Fibroblast of the aortic adventitia (primary cell): Measurements from ENCODE around the gene SMIM45.

Experiments
- DNase-seq: peaks from one replicate; pipeline ENCODE4 v3.0.0-alpha.2; 2010; ENCODE audit warnings: low read depth
- H3K4me3 ChIP-seq: 2 replicates; pipeline ENCODE4 v1.5.1; 2011; ENCODE audit warnings: low read depth, mild to moderate bottlenecking, control low read depth, low read length, moderate library complexity
- TF ChIP-seq, protein P1 (sequence below): IDR thresholded peaks from 2 replicates; pipeline ENCODE4 v1.5.1; 2011; ENCODE audit warnings: mild to moderate bottlenecking, low read length, control low read depth, inconsistent platforms; ENCODE audit not compliant: insufficient read depth

The SMIM45 gene

GRCh38 chr22:41951898-41952474 lies at the start of gene SMIM45:
TSS of gene SMIM45 (plus strand) at chr22:41952150.
- TF ChIP-seq, protein P1, sequence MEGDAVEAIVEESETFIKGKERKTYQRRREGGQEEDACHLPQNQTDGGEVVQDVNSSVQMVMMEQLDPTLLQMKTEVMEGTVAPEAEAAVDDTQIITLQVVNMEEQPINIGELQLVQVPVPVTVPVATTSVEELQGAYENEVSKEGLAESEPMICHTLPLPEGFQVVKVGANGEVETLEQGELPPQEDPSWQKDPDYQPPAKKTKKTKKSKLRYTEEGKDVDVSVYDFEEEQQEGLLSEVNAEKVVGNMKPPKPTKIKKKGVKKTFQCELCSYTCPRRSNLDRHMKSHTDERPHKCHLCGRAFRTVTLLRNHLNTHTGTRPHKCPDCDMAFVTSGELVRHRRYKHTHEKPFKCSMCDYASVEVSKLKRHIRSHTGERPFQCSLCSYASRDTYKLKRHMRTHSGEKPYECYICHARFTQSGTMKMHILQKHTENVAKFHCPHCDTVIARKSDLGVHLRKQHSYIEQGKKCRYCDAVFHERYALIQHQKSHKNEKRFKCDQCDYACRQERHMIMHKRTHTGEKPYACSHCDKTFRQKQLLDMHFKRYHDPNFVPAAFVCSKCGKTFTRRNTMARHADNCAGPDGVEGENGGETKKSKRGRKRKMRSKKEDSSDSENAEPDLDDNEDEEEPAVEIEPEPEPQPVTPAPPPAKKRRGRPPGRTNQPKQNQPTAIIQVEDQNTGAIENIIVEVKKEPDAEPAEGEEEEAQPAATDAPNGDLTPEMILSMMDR: no peak
- no peak for DNase-seq
- no peak within 1 kb of the TSS for H3K4me3 ChIP-seq

DNA sequence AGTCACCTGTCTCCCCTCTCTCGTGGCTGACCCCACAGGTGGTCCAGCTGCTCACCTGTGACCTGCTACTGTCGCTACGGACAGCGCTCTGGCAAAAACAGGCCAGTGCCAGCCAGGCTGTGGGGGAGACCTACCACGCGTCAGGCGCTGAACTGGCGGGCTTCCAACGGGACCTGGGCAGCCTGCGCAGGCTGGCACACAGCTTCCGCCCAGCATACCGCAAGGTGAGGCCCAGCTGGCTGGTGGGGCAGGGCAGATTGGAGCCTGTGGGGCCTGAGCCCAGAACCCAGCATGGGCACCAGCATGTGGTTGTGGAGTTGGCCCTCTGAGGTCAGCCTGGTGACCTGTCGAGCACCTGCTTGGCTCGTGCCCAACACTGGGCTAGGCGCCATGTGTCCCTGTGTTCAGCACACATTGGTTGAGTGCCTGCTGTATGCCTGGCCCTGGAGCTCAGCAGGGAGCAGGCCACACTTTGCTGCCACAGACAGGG lies 49.0 kb upstream of the SMIM45 start:
- H3K4me3 ChIP-seq: no peak overlapping the region
- DNase-seq: no peak
- TF ChIP-seq, protein P1: no peak

DNA sequence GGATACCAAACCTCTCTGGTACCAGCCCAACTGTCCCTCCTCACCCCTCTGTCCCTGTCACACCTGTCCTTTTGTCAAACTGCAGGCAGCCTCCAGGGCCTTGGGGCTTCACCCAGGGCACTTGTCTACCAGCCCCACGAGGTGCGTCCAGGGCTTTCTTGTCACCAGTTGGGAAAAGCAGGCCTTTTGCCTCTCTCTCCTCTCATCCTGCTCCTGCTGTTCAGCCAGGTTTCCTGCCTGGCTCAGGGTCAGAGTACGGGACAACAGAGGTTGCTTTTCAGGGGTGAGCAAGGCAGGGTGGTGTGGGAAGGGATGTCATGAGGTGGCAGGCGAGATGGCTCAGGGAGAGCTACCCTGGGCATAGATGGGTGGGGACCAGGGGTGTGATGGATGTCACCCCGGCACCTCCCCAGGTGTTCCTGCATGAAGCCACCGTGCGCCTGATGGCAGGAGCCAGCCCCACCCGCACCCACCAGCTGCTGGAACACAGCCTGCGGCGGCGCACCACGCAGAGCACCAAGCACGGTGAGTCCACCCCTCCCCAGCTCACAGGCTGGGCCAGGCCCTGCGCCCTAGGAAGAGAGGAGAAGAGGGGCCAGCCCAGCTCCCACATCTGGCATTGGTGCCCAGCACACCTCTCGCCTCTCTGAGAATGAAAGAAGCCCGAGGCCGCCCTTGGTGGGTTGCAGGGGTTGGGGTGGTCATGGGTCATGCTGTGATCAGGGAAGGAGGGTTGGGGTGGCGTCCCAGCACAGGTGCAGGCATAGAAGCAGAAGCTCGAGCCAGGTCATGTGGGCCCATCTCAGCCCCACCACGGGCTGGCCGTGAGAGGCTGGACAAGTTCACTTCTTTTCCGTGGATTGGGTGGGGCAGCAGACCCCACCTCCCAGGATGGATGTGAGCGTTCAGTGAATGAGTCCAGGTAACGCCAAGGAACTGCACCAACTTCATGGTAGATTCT lies 47.2 kb upstream of the SMIM45 start:
- no peak overlapping the region for H3K4me3 ChIP-seq
- no peak for DNase-seq
- TF ChIP-seq, protein P1: no peak

- H3K4me3 ChIP-seq: no peak overlapping the region
- no peak for DNase-seq
- TF ChIP-seq, protein P1: no peak
Measured at GRCh38 chr22:41905411-41906202, 46.3 kb upstream of the SMIM45 start.

DNA sequence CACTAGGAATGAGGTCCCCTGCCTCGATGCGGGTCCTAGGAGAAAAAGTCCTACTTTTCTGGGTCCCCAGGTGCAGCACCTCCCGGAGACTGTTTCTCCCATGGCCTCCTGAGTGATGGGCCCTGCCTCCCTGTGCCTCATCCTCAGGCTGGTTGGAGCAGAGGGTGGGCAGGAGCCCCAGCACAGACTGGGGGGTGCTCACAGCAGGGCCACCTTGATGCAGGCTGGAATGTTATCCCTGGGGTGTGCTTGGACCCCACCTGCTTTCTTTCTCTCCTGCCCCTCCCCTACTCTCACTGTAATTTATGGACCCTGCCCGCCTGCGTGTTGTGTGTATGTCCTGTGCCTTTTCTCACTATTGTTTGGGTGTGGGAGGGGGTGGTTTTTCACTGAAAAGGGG lies 45.1 kb upstream of the SMIM45 start:
- no peak for DNase-seq
- TF ChIP-seq, protein P1: no peak
- H3K4me3 ChIP-seq: no peak overlapping the region
